HG03378 (cell line): ENCODE data around the gene GADD45A.
"Not testable (repeated sequence)": the region's sequence is repeated elsewhere in the genome, so short reads cannot be mapped to it uniquely, and the experiment has no call there.

Source experiments
- ATAC-seq: cut with Tn5 transposase; IDR thresholded peaks from one replicate; pipeline ENCODE4 v1.9.1; 2021; ENCODE audit warnings: mild to moderate bottlenecking, moderate library complexity; ENCODE audit not compliant: unreplicated experiment

The GADD45A gene

GRCh38 chr1:67685067-67685557 is at the start of gene GADD45A:
TSS of gene GADD45A (plus strand) at chr1:67685201. CDS start at chr1:67685495, 294 bp downstream.
- ATAC-seq: peak; percentile 92

GRCh38 chr1:67636146-67636545 is 48.9 kb upstream of the GADD45A start:
- no peak for ATAC-seq

GRCh38 chr1:67639361-67639760 is 45.6 kb upstream of the GADD45A start:
- ATAC-seq: no peak

- no peak for ATAC-seq
Observed at GRCh38 chr1:67642629-67643028, 42.4 kb upstream of the GADD45A start.

- no peak for ATAC-seq
Observed at GRCh38 chr1:67644566-67644965, 40.4 kb upstream of the GADD45A start.

GRCh38 chr1:67645495-67646144 is 39.4 kb upstream of the GADD45A start:
- ATAC-seq: no peak

GRCh38 chr1:67646145-67647035 is 38.6 kb upstream of the GADD45A start:
- no peak for ATAC-seq

GRCh38 chr1:67647036-67647798 is 37.8 kb upstream of the GADD45A start:
- no peak for ATAC-seq

GRCh38 chr1:67647814-67648358 is 37.1 kb upstream of the GADD45A start:
- ATAC-seq: no peak

- no peak for ATAC-seq
Observed at GRCh38 chr1:67648582-67649326, 36.2 kb upstream of the GADD45A start.

- no peak for ATAC-seq
Observed at GRCh38 chr1:67650061-67650460, 34.9 kb upstream of the GADD45A start.

GRCh38 chr1:67651031-67651430 is 34.0 kb upstream of the GADD45A start:
- ATAC-seq: no peak

- peak; percentile 50 for ATAC-seq
Observed at GRCh38 chr1:67652800-67653199, 32.2 kb upstream of the GADD45A start.

- no peak for ATAC-seq
Observed at GRCh38 chr1:67653304-67653703, 31.7 kb upstream of the GADD45A start.

GRCh38 chr1:67655581-67655980 is 29.4 kb upstream of the GADD45A start:
- ATAC-seq: no peak

- ATAC-seq: not testable (repeated sequence)
Observed at GRCh38 chr1:67657152-67657551, 27.8 kb upstream of the GADD45A start.

GRCh38 chr1:67659229-67659628 is 25.8 kb upstream of the GADD45A start:
- no peak for ATAC-seq

- ATAC-seq: no peak
Observed at GRCh38 chr1:67662884-67663283, 22.1 kb upstream of the GADD45A start.

- no peak for ATAC-seq
Observed at GRCh38 chr1:67664048-67664447, 21.0 kb upstream of the GADD45A start.

- not testable (repeated sequence) for ATAC-seq
Observed at GRCh38 chr1:67665307-67665706, 19.7 kb upstream of the GADD45A start.
